SK-N-SH (cell line): ENCODE measurements around the gene ADAMTS6. TPM values are rescaled to one million over a fixed set of nuclear protein-coding genes. Genes with fewer than 3 reads are reported as not detected.

Experiments
- CTCF ChIA-PET: fragments of 300-600, 350-600 bp; formaldehyde crosslinking; extraction: SDS; loops from one replicate; lab custom pipeline; 2021; lab: Yijun Ruan, JAX
- POLR2A ChIA-PET: fragments of 350-600 bp; sonication (Branson Sonifier 250); formaldehyde crosslinking; extraction: SDS; loops from one replicate; lab custom pipeline; 2020; ENCODE audit warnings: antibody characterized with exemption, inconsistent platforms; lab: Yijun Ruan, JAX
- DNase-seq: peaks from one replicate; pipeline ENCODE4 v3.0.0; 2012
- H2AFZ ChIP-seq: fragments of 200-600 bp; sonication (generic); 2 replicates; pipeline ENCODE4 v1.8.1; 2016; ENCODE audit warnings: antibody characterized with exemption, mild to moderate bottlenecking, low read depth
- H3F3A ChIP-seq: fragments of 200-600 bp; sonication (generic); replicated peaks from 2 replicates; pipeline ENCODE3; 2016; ENCODE audit warnings: antibody characterized with exemption, mild to moderate bottlenecking; ENCODE audit not compliant: insufficient read depth
- H3K27ac ChIP-seq, 2 experiments: fragments of 200-500 bp in 1 of 2; fragments of 200-600 bp in 1 of 2; sonication (Bioruptor generic) in 1 of 2; sonication (generic), shearing (Covaris generic) in 1 of 2; 2 replicates each; pipeline versions ENCODE4 v1.5.1 to v1.6.1; 2014 to 2016; ENCODE audit warnings: low read depth in 2 of 2, inconsistent platforms in 1 of 2, low read length in 1 of 2, mild to moderate bottlenecking in 1 of 2, mixed read lengths in 1 of 2
- H3K27me3 ChIP-seq: fragments of 200-600 bp; sonication (generic), shearing (Covaris generic); 2 replicates; pipeline ENCODE4 v1.6.1; 2016; ENCODE audit warnings: mixed run types; ENCODE audit not compliant: insufficient read depth
- H3K36me3 ChIP-seq, 2 experiments: fragments of 200-500 bp in 1 of 2; fragments of 200-600 bp in 1 of 2; sonication (Bioruptor generic) in 1 of 2; sonication (generic) in 1 of 2; replicated peaks in 1 of 2; 2 replicates each; pipeline versions ENCODE3 to v1.5.1; 2014 to 2016; ENCODE audit warnings: low read length in 1 of 2, mild to moderate bottlenecking in 1 of 2; ENCODE audit not compliant: insufficient read depth in 2 of 2, control insufficient read depth in 1 of 2
- H3K4me1 ChIP-seq, 2 experiments: fragments of 200-500 bp in 1 of 2; fragments of 200-600 bp in 1 of 2; sonication (Bioruptor generic) in 1 of 2; sonication (generic), shearing (Covaris generic) in 1 of 2; 2 replicates each; pipeline versions ENCODE4 v1.5.1 to v1.6.1; 2014 to 2016; ENCODE audit warnings: low read depth in 1 of 2, low read length in 1 of 2, mixed run types in 1 of 2; ENCODE audit not compliant: insufficient read depth in 2 of 2, control insufficient read depth in 1 of 2
- H3K4me2 ChIP-seq: fragments of 200-600 bp; sonication (generic), shearing (Covaris generic); 2 replicates; pipeline ENCODE4 v1.6.1; 2017; ENCODE audit warnings: mixed run types
- H3K4me3 ChIP-seq, 2 experiments: fragments of 200-500 bp in 1 of 2; fragments of 200-600 bp in 1 of 2; sonication (Bioruptor generic) in 1 of 2; sonication (generic), shearing (Covaris generic) in 1 of 2; 2 replicates each; pipeline versions ENCODE4 v1.5.1 to v1.8.1; 2014 to 2016; ENCODE audit warnings: low read depth in 2 of 2, inconsistent platforms in 1 of 2, low read length in 1 of 2, mild to moderate bottlenecking in 1 of 2, mixed read lengths in 1 of 2, moderate library complexity in 1 of 2
- H3K79me2 ChIP-seq: fragments of 200-600 bp; sonication (generic); 2 replicates; pipeline ENCODE4 v1.8.1; 2017; ENCODE audit warnings: mild to moderate bottlenecking; ENCODE audit not compliant: insufficient read depth
- H3K9ac ChIP-seq: fragments of 200-600 bp; sonication (generic); 2 replicates; pipeline ENCODE4 v1.6.1; 2017; ENCODE audit warnings: mixed run types
- H3K9me2 ChIP-seq: fragments of 200-600 bp; sonication (generic); 2 replicates; pipeline ENCODE4 v1.6.1; 2017; ENCODE audit warnings: mixed run types
- H3K9me3 ChIP-seq: fragments of 200-600 bp; sonication (generic); 2 replicates; pipeline ENCODE4 v1.6.1; 2017; ENCODE audit warnings: mixed run types, mild to moderate bottlenecking, moderate library complexity
- H4K20me1 ChIP-seq: fragments of 200-600 bp; sonication (generic); 2 replicates; pipeline ENCODE4 v1.6.1; 2017; ENCODE audit warnings: mild to moderate bottlenecking, mixed run types; ENCODE audit not compliant: insufficient read depth
- CHD2 ChIP-seq: fragments of 150-350 bp; IDR thresholded peaks from 2 replicates; pipeline ENCODE4 v1.6.1; 2018; ENCODE audit warnings: low read length; ENCODE audit not compliant: partially characterized antibody
- CTCF ChIP-seq: fragments of 200-600 bp; sonication (generic); IDR thresholded peaks from 2 replicates; pipeline ENCODE4 v1.6.1; 2017; ENCODE audit warnings: antibody characterized with exemption, mild to moderate bottlenecking, moderate library complexity
- ELF1 ChIP-seq: IDR thresholded peaks from 2 replicates; pipeline ENCODE4 v1.4.0; 2012
- EZH2phosphoT487 ChIP-seq: fragments of 200-600 bp; sonication (generic); IDR thresholded peaks from 2 replicates; pipeline ENCODE4 v1.6.1; 2017; ENCODE audit warnings: low read depth, mixed run types, mild to moderate bottlenecking, antibody characterized with exemption, moderate library complexity, borderline replicate concordance
- FOSL2 ChIP-seq: IDR thresholded peaks from 2 replicates; pipeline ENCODE4 v1.4.0; 2012; ENCODE audit warnings: low read depth, mild to moderate bottlenecking, moderate library complexity, borderline replicate concordance
- FOXJ3 ChIP-seq: sonication (generic); formaldehyde crosslinking; IDR thresholded peaks from 2 replicates; pipeline ENCODE4 v1.5.1; 2020; ENCODE audit warnings: mild to moderate bottlenecking, missing genetic modification reagents
- GABPA ChIP-seq: IDR thresholded peaks from 2 replicates; pipeline ENCODE4 v1.4.0; 2012; ENCODE audit warnings: low read depth, mild to moderate bottlenecking
- GATA2 ChIP-seq: sonication (generic); formaldehyde crosslinking; IDR thresholded peaks from 2 replicates; pipeline ENCODE4 v1.5.0; 2020; ENCODE audit warnings: mild to moderate bottlenecking, missing genetic modification reagents
- MEF2A ChIP-seq: IDR thresholded peaks from 2 replicates; pipeline ENCODE4 v1.4.0; 2012; ENCODE audit warnings: low read depth, borderline replicate concordance
- RAD21 ChIP-seq: IDR thresholded peaks from 2 replicates; pipeline ENCODE4 v1.6.1; 2012; ENCODE audit warnings: mild to moderate bottlenecking, low read length
- RXRA ChIP-seq: IDR thresholded peaks from 2 replicates; pipeline ENCODE4 v1.4.0; 2012; ENCODE audit warnings: low read depth, mild to moderate bottlenecking, borderline replicate concordance
- TAF1 ChIP-seq: IDR thresholded peaks from 2 replicates; pipeline ENCODE4 v1.6.1; 2012; ENCODE audit warnings: low read depth, mild to moderate bottlenecking, low read length, moderate library complexity, borderline replicate concordance
- TCF12 ChIP-seq: IDR thresholded peaks from 2 replicates; pipeline ENCODE4 v1.4.0; 2012
- USF1 ChIP-seq: IDR thresholded peaks from 2 replicates; pipeline ENCODE4 v1.4.0; 2012; ENCODE audit warnings: low read depth, borderline replicate concordance
- WGBS: methylation state at CpG from one replicate; pipeline ENCODE4 v1.1.6; 2017; ENCODE audit warnings: low lambda C conversion rate; 5-methylcytosine and 5-hydroxymethylcytosine counted together
- polyA plus RNA-seq, 3 experiments: library from polyadenylated mRNA; depleted of rRNA; stranded (reverse); fragments of >200 nt; gene quantifications; 2 replicates each; pipeline ENCODE4 v1.2.3, GENCODE V29; 2012
- TF ChIP-seq, protein P1 (sequence below): IDR thresholded peaks from 2 replicates; pipeline ENCODE4 v1.6.1; 2012; ENCODE audit warnings: mild to moderate bottlenecking, low read depth, low read length, moderate library complexity
- TF ChIP-seq, protein P2 (sequence below): IDR thresholded peaks from 2 replicates; pipeline ENCODE4; 2012
- TF ChIP-seq, protein P3 (sequence below): fragments of 150-350 bp; IDR thresholded peaks from 2 replicates; pipeline ENCODE4 v1.6.1; 2016; ENCODE audit warnings: mild to moderate bottlenecking, low read depth, low read length

The ADAMTS6 gene
- polyA plus RNA-seq, 1 of the 3 experiments (the other 2 are of a cell fraction), result 15.0 TPM

- Histone ChIP-seq H3K27ac (no peak overlapping the region), H2AFZ (no peak overlapping the region), H3K9me3 (peaks cover 13% of the 10 kb centered on the region; the same call in 1 of the 2 replicates), H3K4me3 (no peak overlapping the region), H3K4me1 (no peaks in the 10 kb centered on the region), H3K9ac (no peak overlapping the region), H3K4me2 (no peak overlapping the region), H3K9me2 (no peaks in the 10 kb centered on the region), H4K20me1 (no peaks in the 10 kb centered on the region), H3K27me3 (no peaks in the 10 kb centered on the region), H3K36me3 (peaks cover 0 to 5% of the 10 kb centered on the region in 2 experiments), H3K79me2 (no peaks in the 10 kb centered on the region), H3F3A (no peaks in the 10 kb centered on the region)
- TF ChIP-seq FOSL2, result no peak
- no peak for TF ChIP-seq RXRA
- no peak for TF ChIP-seq CTCF
- no peak for TF ChIP-seq FOXJ3 (CRISPR knock-in tag)
- no peak for TF ChIP-seq GABPA
- TF ChIP-seq GATA2 (CRISPR knock-in tag), result no peak
- no peak for TF ChIP-seq MEF2A
- no peak for TF ChIP-seq EZH2phosphoT487
- TF ChIP-seq, protein P1, sequence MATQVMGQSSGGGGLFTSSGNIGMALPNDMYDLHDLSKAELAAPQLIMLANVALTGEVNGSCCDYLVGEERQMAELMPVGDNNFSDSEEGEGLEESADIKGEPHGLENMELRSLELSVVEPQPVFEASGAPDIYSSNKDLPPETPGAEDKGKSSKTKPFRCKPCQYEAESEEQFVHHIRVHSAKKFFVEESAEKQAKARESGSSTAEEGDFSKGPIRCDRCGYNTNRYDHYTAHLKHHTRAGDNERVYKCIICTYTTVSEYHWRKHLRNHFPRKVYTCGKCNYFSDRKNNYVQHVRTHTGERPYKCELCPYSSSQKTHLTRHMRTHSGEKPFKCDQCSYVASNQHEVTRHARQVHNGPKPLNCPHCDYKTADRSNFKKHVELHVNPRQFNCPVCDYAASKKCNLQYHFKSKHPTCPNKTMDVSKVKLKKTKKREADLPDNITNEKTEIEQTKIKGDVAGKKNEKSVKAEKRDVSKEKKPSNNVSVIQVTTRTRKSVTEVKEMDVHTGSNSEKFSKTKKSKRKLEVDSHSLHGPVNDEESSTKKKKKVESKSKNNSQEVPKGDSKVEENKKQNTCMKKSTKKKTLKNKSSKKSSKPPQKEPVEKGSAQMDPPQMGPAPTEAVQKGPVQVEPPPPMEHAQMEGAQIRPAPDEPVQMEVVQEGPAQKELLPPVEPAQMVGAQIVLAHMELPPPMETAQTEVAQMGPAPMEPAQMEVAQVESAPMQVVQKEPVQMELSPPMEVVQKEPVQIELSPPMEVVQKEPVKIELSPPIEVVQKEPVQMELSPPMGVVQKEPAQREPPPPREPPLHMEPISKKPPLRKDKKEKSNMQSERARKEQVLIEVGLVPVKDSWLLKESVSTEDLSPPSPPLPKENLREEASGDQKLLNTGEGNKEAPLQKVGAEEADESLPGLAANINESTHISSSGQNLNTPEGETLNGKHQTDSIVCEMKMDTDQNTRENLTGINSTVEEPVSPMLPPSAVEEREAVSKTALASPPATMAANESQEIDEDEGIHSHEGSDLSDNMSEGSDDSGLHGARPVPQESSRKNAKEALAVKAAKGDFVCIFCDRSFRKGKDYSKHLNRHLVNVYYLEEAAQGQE, result no peak
- no peak for TF ChIP-seq ELF1
- TF ChIP-seq TAF1, result no peak
- TF ChIP-seq TCF12, result no peak
- TF ChIP-seq USF1, result no peak
- TF ChIP-seq, protein P2, sequence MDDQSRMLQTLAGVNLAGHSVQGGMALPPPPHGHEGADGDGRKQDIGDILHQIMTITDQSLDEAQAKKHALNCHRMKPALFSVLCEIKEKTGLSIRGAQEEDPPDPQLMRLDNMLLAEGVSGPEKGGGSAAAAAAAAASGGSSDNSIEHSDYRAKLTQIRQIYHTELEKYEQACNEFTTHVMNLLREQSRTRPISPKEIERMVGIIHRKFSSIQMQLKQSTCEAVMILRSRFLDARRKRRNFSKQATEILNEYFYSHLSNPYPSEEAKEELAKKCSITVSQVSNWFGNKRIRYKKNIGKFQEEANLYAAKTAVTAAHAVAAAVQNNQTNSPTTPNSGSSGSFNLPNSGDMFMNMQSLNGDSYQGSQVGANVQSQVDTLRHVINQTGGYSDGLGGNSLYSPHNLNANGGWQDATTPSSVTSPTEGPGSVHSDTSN, result no peak
- no peak for TF ChIP-seq RAD21
- no peak for TF ChIP-seq CHD2
- TF ChIP-seq, protein P3, sequence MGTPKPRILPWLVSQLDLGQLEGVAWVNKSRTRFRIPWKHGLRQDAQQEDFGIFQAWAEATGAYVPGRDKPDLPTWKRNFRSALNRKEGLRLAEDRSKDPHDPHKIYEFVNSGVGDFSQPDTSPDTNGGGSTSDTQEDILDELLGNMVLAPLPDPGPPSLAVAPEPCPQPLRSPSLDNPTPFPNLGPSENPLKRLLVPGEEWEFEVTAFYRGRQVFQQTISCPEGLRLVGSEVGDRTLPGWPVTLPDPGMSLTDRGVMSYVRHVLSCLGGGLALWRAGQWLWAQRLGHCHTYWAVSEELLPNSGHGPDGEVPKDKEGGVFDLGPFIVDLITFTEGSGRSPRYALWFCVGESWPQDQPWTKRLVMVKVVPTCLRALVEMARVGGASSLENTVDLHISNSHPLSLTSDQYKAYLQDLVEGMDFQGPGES, result no peak
- CTCF ChIA-PET, result interaction anchor here (1.2 kb wide), 1 partner anchor 17 kb away, joined by 4 read pairs; no protein-coding TSS in a partner anchor
- WGBS, result 51% methylated on average over 2 of the region's 2 CpGs
- POLR2A ChIA-PET, result no interaction called here
- no peak for DNase-seq
Measured at GRCh38 chr5:65120371-65120967, 361.3 kb downstream of the ADAMTS6 start.
